DMS153 treated with DMSO at 0.1 percent for 48 hours (cell line): ENCODE results near the gene ZNF587B.
"Not testable (repeated sequence)": the region's sequence is repeated elsewhere in the genome, so short reads cannot be mapped to it uniquely, and the experiment has no call there.

Source experiments
- DNase-seq: peaks from one replicate; lab custom pipeline; 2025; ENCODE audit not compliant: unreplicated experiment; lab: John Stamatoyannopoulos, UW

ZNF587B gene

DNA sequence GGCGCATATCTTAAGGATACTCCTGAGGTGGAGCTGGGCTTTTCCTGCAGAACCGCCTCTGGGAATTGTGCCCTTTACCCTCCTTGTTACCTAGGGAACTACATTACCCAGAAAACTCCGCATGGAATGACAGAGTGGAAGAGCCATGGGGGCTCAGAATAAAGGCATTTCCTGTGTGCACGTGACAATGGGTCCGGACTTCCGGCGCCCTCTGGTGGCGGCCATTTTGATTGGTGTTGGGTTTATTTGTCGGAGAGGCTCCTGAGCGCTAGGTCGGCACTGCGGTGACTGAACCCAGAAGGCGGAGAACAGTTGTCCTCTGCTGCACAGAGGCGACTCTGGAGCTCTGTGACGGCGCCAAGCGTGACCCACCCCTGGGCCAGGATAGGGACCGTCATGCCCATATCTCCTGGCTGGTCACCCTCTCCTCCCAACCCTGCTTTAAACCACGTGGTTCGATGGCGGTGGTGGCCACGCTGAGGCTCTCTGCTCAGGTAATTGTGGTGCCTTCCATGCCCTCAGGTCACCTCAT, at the start of gene ZNF587B:
ZNF587B (plus strand) TSS at position 229 of the 532 bp plus-strand sequence; CDS start at position 459, 230 bp downstream.
- no peak for DNase-seq

DNA sequence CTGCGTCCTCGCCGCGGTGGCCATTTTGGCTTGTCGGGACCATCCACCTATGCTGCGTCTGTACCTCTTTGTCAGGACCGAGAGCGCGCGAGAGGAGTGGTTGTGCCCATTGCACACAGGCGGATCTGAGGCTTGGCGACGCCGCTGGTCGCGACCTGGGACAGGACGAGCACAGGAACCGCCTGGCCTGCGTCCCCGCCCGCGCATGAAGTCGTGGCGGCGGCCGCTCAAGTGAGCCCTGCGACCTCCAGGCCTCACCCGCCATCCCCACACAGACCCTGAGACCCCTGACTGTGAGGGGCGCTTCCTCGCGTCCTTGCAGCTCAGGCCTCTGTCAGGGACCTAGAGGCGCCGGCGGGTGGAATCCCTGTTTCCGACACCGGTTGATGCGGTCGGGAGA, 43.8 kb upstream of the ZNF587B start:
- no peak for DNase-seq

DNA sequence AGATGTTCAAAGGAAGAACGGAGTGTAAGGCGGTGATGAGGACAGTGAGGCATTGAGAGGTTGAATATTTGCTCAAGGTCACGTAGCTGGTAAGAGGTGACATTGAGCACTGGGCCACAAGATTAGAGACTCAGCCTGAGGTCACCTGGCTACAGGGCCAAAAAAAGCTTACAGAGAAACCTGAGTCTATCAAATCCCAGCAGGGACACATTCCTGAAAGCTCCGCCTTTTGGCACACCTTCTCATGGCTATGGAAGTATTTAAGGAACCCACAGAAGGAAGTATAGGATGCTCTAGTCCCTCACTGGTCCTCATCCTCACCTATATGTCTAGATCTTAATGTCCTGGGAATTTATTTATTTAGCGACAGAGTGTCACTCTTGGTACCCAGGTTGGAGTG, 43.2 kb upstream of the ZNF587B start:
- no peak for DNase-seq

DNA sequence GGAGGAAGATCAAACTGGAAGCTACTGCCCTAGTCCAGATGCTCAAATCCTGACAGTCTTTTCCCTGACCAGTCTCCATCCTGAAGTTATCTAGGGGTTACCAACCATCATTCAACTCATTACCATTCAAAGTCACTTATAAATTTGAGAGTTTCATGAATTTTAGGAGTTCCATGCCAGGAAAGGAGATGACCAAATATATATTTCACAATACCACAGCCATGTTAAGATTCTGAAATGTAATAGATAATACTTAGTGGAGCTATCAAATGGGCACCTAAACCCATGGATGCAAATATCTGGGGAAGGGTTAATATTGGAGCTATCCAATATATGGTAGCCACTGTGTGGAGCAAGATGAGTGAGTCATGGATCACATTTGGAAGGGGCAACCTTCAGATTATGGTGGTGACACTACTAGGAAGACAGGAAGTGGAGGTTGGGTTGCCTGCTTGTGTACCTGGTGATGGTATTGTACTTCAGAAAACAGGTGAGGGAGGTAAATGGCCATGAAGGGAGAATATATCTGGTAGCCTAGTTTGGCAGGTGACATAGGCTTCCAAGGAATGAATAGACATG, 41.9 kb upstream of the ZNF587B start:
- DNase-seq: no peak

DNA sequence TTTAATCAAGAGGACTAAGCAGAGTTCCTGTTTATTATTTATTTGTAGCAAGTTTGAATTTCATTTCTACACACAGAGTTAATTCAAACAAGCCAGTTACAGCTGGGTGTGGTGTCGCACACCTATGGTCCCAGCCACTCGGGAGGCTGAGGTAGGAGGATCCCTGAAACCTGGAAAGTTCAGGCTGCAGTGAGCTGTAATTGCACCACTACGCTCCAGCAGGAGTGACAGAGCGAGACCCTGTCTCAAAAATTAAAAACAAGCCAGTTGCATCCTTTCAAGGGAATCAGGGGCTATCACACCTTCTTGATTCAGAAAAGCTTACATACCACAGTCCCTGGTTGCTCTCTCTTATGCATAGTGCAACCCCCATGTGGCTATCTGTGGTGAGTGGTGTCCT, 40.8 kb upstream of the ZNF587B start:
- DNase-seq: no peak

DNA sequence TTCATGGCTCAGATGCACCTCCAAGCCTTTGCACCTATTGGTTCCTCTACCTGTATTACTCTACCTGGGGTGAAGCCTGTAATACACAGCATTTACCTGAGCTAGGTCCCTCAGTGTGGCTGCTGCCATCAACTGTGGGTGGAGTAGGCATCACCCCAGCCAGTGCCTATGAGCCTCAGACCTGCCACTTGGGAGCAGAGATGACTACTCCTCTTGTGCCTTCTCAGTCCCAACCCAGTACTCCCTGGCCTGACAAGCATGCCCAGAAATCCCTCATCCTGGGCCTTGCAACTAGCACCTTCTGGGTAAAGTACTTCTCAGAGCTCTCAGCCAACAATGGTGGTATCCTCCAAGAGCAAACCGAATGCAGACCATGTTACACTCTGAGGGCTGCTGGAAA, 33.5 kb upstream of the ZNF587B start:
- DNase-seq: not testable (repeated sequence)

DNA sequence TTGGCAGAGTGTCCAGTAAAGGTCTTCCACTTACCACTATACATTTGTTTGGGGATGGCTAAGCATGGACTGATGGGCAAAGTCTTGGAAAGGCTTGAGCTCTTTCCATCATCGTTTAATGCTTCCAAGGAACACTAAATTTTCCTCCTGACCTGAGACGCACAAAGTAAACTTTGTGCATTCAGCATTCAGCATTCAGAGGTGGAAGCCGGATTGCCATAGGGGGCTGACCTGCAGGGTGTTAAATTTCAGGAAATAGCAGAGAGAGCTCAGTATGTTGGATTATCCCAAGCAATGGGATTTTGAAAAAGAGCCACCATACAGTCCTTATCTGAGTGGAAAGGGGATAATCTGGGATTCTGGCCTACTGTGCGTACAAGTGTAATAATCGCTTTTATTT, 29.4 kb upstream of the ZNF587B start:
- no peak for DNase-seq

DNA sequence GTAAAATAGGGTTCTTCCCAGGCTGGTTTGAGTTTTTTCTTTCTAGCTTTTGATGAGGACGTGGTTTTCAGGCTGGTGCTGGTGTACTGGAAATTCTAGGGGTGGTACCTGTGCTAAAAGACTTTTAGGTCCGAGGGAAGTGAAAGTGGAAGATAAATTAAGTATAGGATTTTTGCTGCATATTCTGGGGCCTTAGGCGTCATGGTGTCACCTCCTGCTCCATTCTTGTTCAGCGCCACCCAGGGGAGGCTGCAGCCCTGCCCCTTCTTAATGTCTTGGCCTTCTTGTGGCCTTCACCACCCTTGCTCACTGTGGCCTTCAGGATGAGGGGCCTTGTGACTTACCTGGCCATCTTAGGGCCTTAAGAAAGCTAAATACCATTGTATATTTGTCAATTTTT, 27.8 kb upstream of the ZNF587B start:
- DNase-seq: no peak

DNA sequence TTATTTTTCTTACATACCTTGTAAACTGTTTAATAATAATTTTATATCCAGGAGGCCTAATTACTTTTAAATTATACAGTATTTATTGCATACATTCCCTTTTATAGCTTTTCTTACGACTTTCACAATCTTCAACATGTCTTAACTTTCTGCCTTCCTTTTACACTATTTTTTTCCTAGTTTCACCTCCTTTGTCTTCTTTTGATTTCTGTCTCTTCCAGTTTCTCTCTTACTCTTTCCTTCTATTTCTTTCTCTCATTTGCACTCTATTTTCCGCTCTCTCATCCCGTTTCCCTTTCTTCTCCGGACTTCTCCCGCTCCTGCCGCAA, 26.9 kb upstream of the ZNF587B start:
- no peak for DNase-seq

DNA sequence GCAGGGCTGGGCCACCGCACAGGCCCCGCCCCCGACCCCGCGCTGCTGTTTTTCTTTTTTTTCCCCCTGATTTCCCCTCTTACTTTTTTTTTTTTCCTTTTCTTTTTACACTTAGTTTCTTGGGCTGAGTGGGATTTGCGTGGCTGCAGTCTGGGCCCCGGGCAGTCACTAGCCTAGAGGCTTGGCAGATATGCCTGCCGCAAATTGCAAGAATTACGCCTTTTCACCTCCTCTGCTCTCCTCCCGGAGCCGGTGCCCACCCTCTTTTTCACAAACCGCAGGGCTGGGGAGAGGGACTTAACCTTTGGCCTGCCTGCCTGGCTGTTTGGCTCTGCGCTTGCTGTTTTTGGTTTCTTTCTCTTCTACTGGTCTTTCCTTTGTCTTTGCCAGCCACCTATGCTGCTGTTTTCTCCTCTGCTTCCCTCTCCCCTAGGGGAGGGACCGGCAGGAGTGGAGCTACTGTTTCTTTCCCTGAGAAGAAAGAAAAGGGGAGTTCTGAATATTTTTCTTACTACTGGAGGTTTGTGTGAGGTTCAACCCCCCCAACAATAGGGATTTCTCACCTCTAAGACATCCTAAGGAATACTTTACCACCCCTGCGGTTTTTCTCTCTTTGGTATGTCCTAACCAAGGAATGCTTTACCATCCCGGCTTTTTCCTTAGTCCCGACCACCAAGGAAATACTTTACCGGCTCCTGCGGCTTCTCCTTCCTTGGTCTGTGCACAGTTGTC, 26.3 kb upstream of the ZNF587B start:
- peak; percentile 2 for DNase-seq

DNA sequence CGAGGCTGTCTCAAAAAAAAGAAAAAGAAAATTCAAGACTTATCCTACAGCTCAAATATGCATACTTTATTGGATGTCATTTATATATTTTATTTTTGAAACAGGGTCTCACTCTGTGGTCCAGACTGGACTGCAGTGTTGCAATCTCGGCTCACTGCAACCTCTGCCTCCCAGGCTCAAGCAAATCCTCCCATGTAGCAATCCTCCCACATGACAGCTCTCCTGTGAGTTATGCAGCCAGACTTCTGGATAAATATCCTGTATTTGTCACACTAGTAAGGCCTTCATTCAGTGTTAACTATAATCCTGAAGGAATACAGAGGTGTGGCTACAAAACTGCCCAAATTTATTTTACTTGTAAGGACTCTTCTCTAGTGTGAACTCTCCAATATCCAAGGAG, 22.6 kb upstream of the ZNF587B start:
- no peak for DNase-seq

DNA sequence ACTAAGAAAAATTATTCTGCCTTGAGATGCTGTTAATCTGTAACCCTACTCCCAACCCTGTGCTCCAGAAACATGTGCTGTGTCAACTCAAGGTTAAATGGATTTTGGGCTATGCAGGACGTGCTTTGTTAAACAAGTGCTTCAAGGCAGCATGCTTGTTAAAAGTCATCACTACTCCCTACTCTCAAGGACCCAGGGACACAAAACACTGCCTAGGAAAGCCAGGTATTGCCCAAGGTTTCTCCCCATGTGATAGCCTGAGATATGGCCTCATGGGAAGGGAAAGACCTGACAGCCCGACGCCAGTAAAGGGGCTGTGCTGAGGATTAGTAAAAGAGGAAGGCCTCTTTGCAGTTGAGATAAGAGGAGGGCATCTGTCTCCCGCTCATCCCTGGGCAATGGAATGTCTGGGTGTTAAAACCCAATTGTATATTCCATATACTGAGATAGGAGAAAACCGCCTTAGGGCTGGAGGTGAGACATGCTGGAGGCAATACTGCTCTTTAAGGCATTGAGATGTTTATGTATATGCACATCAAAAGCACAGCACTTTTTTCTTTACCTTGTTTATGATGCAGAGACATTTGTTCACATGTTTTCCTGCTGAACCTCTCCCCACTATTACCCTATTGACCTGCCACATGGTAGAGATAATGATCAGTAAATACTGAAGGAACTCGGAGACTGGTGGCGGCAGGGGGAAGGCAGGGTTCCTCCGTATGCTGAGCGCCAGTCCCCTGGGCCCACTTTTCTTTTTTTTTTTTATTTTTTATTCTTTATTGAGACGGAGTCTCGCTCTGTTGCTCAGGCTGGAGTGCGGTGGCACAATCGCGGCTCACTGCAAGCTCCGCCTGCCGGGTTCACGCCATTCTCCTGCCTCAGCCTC, 19.4 kb upstream of the ZNF587B start:
- DNase-seq: not testable (repeated sequence)

DNA sequence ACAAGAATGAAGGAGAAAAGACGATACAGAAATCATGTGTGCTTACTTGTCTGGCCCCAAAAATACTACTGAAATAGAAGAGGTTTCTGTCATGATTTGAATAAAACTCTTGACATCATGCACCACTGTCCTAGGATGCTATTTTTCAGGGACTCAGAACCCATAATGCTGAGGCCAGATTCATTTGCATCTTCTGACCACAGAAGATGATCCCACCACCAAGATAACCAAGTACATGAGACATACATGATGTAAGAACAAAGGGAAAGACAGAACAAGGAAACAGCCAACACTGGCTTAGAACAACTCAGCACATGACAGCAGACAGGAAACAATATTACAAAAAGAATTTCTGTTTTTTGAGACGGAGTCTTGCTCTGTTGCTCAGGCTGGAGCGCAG, 17.9 kb upstream of the ZNF587B start:
- no peak for DNase-seq

DNA sequence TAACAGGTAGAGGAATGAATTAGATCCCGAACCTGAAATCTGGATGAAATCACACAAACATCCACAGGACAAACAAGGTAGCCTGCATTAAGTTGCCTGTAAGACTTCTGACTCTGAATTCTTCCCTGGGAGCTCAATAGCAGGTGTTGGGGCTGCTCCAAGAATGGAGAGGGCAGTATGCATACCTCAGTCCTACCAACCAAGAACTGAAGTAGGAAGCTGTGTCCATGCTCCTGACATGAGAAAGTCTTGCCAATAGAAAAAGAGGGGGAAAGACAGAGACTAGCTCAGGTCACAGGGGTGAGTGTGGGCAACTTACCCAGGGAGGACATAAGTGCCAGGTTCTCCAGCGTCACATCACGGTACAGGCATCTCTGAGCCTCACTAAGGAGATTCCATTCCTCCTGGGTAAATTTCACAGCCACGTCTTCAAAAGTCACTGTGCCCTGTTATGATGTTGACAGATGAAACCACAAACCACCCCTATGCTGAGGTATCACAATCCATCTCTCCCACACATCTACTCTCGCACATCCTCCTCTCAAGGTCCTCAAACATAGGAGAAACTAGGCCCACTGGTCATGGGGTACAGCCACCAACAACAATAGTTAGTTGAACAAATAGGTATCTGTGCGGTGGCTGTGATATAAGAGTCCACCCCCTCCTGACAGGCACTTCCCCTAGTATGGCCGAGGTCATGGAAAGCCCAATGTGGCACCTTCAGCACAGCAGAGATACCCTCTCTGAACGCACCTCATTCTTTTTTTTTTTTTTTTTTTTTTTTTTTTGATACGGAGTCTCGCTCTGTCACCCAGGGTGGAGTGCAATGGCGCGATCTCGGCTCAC, 16.9 kb upstream of the ZNF587B start:
- DNase-seq: not testable (repeated sequence)

DNA sequence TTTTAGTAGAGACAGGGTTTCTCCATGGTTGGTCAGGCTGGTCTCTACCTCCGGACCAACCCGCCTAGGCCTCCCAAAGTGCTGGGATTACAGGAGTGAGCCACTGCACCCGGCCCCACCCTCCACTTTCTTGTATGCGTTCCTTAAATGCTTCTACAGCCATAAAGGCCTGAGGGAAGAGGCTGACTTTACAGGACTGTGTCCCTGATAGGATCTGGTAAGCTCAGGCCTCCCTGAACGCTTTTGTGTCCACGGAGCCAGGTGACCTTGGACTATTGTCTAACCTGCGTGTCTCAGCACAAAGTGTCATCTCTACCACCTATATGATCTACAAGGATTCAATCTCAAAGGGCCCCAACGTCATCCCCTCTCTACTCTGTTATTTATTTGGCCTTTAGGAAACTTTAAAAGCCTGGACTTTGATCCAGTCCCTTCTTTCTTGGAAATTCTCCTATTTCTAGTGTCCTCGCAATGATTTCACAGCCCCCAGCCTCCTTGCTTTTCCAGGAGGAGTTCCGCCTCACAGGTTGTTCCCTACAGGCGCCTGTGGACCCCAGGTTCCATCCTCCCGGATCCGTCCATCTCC, 16.1 kb upstream of the ZNF587B start:
- DNase-seq: no peak

DNA sequence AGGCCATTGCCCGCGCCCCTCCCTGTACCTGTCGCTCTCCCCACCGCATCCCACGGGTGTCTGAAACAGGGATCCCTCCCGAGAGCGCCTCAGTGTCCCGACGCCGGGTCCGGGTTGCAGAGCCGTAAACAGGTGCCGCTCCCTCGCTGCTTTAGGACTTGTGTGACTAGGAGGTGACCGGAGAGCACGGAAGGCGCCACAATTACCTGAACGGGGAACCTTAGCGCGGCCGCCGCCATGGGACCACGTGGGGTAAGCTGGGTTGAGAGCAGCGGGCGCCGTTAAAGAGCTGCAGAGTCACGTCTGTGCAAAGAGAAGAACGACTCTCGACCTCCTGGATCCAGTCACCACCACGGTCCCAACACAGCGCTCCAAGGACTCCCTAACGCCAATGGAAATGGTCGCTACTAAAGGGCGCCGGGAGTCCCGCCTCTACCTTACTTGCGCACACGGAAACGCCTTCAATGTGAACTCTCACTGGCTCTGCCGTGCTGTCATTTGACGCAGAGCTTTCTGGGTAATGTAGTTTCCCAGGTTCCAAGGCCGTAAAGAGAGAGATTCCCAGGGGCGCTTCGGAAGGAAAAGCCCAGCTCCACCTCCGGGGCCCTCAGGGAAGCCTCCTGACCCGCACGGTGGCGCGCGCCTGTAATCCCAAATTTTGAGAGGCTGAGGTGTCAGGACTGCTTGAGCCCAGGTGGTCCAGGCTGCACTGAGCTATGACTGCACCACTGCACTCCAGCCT, 15.4 kb upstream of the ZNF587B start, which contains the start of gene ZNF552:
ZNF552 (minus strand) TSS at position 409 of the 742 bp plus-strand sequence; CDS start at position 239, 170 bp downstream.
- peak; percentile 92 for DNase-seq

DNA sequence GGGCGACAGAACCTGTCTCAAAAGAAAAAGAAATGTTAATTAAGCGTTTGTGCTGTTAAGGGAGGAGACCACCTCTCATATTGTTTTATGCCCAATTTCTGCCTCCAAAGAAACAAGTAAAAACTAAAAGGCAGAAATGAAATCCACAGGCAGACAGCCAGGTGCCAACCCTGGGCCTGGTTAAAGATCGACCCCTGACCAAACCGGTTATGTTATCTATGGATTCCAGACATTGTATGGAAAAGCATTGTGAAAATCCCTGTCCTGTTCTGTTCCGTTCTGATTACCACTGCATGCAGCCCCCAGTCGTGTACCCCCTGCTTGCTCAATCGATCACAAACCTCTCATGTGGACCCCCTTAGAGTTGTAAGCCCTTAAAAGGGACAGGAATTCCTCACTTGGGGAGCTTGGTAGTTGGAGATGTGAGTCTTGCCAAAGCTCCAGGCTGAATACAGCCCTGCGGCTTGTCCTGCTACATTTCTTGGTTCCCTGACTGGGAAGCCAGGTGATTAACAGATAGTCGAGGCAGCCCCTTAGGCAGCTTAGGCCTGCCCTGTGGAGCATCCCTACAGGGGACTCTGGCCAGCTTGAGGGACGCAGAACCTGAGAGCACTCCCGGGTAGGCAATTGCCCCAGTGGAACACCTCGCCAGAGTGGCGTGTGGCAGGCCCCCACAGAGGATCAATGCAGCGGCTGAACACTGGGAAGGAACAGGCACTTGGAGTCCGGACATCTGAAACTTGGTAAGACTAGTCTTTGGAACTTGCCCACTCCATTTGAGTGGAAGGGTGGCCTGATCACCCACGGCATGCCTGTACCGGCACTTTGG, 14.6 kb upstream of the ZNF587B start:
- DNase-seq: no peak

DNA sequence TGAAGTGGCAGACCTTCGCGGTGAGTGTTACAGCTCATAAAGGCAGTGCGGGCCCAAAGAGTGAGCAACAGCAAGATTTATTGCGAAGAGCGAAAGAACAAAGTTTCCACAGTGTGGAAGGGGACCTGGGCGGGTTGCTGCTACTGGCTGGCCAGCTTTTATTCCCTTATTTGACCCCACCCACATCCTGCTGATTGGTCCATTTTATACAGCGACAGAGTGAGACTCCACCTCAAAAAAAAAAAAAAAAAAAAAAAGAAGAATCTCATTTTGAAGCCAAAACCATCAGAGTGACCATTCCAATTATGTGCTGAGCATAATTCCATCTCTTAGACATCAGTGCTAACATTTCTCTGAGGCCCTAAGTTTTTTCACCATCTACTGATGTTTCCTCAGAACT, 13.4 kb upstream of the ZNF587B start:
- DNase-seq: no peak

DNA sequence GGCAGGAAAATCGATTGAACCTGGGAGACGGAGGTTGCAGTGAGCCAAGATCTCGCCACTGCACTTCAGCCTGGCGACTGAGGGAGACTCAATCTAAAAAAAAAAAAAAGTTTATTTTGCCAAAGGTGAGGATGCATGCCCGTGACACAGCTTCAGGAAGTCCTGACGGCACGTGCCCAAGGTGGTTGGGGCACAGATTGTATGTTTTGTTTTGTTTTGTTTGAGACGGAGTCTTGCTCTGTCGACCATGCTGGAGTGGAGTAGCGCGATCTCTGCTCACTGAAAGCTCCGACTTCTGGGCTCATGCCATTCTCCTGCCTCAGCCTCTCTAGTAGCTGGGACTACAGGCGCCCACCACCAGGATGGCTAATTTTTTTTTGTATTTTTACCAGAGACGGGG, 12.1 kb upstream of the ZNF587B start:
- DNase-seq: no peak
